GM12892 (cell line): ENCODE results near the gene NCAM1.

ENCODE experiments used
- POLR2A ChIP-seq: IDR thresholded peaks from 2 replicates; pipeline ENCODE4 v1.6.1; 2011; ENCODE audit warnings: low read depth, low read length, control low read depth
- POLR2AphosphoS5 ChIP-seq: IDR thresholded peaks from 2 replicates; pipeline ENCODE4 v1.6.1; 2011; ENCODE audit warnings: low read depth, low read length, control low read depth

GRCh38 chr11:113176599-113177360, 215.6 kb downstream of the NCAM1 start:
- no peak for TF ChIP-seq POLR2A
- no peak for TF ChIP-seq POLR2AphosphoS5
